Right cardiac atrium (tissue), 5 donors: ENCODE data around the gene DZIP1L. TPM values are rescaled to one million over a fixed set of nuclear protein-coding genes. Genes with fewer than 3 reads are reported as not detected.
A peak's percentile ranks its signal among the peaks of the same experiment; 100 is the strongest.

ENCODE experiments used
- ATAC-seq, 2 donors: fragments of 200-7000 bp; cut with Tn5 transposase; one replicate each; pipeline versions ENCODE4 v1.8.0 to v1.9.1; 2020; ENCODE audit warnings: moderate library complexity in 2 of 2, mild to moderate bottlenecking in 1 of 2
- DNase-seq, 3 donors: peaks; one replicate each; pipeline ENCODE4 v3.0.0-alpha.2; 2020
- H3K27ac ChIP-seq: one replicate; pipeline ENCODE4 v1.5.1; 2013; ENCODE audit warnings: mild to moderate bottlenecking, low read length, control low read depth, moderate library complexity
- H3K27me3 ChIP-seq: one replicate; pipeline ENCODE4 v1.6.1; 2013; ENCODE audit not compliant: control insufficient read depth, insufficient read depth
- H3K4me1 ChIP-seq: one replicate; pipeline ENCODE4 v1.6.1; 2013; ENCODE audit warnings: low read length; ENCODE audit not compliant: control insufficient read depth, insufficient read depth
- H3K4me3 ChIP-seq: one replicate; pipeline ENCODE4 v1.5.1; 2013; ENCODE audit warnings: low read length, control low read depth
- H3K9me3 ChIP-seq: one replicate; pipeline ENCODE4 v1.6.1; 2013; ENCODE audit warnings: low read length; ENCODE audit not compliant: control insufficient read depth
- WGBS: extraction: QIAGEN DNeasy Blood & Tissue Kit; methylation state at CpG from one replicate; pipeline ENCODE4 v1.1.7; 2013; 5-methylcytosine and 5-hydroxymethylcytosine counted together
- intact Hi-C, 4 donors: fragments of 100-400 bp; cut with DNase I; formaldehyde crosslinking; loops; one replicate each; pipeline versions ENCODE4 v1.11.0 to v1.14.0; 2022 to 2023
- polyA plus RNA-seq: library from polyadenylated mRNA; stranded (reverse); fragments of 200-250 nt; gene quantifications from one replicate; pipeline ENCODE4 v1.2.3, GENCODE V29; 2013
- total RNA-seq, 4 donors: library from RNA; stranded (reverse); fragmentation: NEBNext Ultra II Directional; extraction: Animal tissue kit (Norgen Biotek cat#: 25700); gene quantifications; one replicate each; pipeline ENCODE4 v1.2.1, GENCODE V29; 2021
- donor health status: healthy with polysubstance abuse.
- donor health status: DM: no; HTN: yes; CAD: no.
- donor health status: DM: no; HTN: no; CAD: no.
- donor health status: DM: no; HTN: yes; CAD: no; lungs with severe emphysema.
- donor health status: DM: yes; HTN: yes; CAD: no.

DZIP1L gene
- total and polyA plus RNA-seq, 5 donors, result 2.6 to 6.2 (median 3.8) TPM

DNA sequence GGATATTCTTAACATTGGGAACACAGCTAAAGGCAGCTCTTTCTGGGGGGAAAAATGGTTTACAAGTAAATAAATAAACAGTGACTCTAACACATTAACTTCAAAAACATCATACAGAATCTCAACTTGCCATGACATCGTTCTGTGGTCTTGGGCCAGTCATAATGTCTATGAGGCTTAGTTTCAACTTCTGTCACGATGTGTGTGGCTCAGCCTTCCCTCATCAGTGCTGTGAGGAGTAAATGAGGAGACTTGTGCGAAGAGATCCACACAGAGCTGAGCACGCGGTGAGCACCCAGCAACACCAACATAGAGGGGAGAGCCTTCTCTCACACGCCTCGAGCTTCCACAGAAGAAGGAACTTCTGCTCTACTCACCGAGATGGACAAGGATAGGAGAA is 49.0 kb downstream of the DZIP1L start:
- intact Hi-C loops, result loop anchor here in 1 of 4 donors (10.0 kb wide), 1 partner anchor 48 kb away; the partner anchor contains the start of gene DZIP1L
- H3K27ac ChIP-seq, result no peak overlapping the region

DNA sequence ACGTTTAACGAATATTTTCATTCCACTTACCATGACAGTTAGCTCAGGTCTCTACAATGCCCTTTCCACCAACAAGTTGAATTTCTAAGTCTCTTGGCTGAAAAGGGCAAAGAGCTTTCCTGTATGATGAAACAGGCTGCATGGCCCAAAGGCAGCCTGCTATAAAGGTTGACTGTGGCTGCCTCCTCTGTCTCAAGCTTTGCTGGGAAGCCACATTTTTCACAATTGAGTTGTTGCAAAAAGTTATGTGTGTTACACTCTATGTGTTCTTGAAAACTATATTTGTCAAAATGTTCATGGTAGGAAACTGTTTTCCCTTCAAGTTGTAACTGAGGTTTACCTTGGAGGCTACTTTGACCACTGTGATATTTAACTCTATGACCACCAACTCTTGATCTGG is 49.5 kb downstream of the DZIP1L start:
- Histone ChIP-seq H3K9me3 (no peaks in the 10 kb centered on the region), H3K4me3 (no peak overlapping the region), H3K4me1 (no peaks in the 10 kb centered on the region), H3K27me3 (no peaks in the 10 kb centered on the region), H3K27ac (no peak overlapping the region)
- WGBS, result 94% methylated on average over 2 of the region's 2 CpGs
- ATAC-seq (no peak), DNase-seq (no peak)
- intact Hi-C loops, result loop anchor here in 1 of 4 donors (10.0 kb wide), 1 partner anchor 49 kb away; the partner anchor contains the start of gene DZIP1L

More for the DNA sequence above, 49.0 kb downstream of the DZIP1L start:
- WGBS, result 93% methylated on average over 8 of the region's 8 CpGs
- ATAC-seq, result no peak
- no peaks in the 10 kb centered on the region for H3K9me3 ChIP-seq
- H3K27me3 ChIP-seq, result no peaks in the 10 kb centered on the region
- DNase-seq, result no peak
- H3K4me3 ChIP-seq, result no peak overlapping the region
- H3K4me1 ChIP-seq, result no peaks in the 10 kb centered on the region

DNA sequence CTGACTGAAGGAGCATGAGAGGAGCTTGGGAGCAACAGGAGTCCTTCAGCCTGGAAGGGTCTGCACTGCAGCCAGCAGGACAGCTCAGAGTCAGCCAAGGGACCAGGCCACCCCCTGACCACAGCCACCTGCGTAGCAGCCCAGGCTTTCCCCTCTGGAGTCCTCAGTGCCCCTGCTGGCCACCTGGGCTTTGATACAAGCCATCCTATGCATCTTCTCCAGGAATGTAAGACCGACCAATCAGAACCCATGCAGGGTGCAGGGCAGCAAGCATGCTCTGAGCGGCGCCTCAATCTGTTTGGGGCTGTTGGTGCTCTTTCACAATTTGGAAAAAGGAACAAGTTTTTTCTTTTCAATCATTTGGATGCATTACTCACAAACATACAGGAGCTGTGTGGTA is 52.0 kb downstream of the DZIP1L start:
- Histone ChIP-seq H3K4me3 (no peak overlapping the region), H3K27ac (no peak overlapping the region), H3K4me1 (peaks cover 3% of the 10 kb centered on the region), H3K27me3 (no peaks in the 10 kb centered on the region), H3K9me3 (no peaks in the 10 kb centered on the region)
- ATAC-seq, result no peak
- intact Hi-C loops, result loop anchor here in 1 of 4 donors (10.0 kb wide), 1 partner anchor 51 kb away; the partner anchor contains the start of gene DZIP1L
- no peak for DNase-seq
- 70% methylated on average over 4 of the region's 4 CpGs for WGBS

DNA sequence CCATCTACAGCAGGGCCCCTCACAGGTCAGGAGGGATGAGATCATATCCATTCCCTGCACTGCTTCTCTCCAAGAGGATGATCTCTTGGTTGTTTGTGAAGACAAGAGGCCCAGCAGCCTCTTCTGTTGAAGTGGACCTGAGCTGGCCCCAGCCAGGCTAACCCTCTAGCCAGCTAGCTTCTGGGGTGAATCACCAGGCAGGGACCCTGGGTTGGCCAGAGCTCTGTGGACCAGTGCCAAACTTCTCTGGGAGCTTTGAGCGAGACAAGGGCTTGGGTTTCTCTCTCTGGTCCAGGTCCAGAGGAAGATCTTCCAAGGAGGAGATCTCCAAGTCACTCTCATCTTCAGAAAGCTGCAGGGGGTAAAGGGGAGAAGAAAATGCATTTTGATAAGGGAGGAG is 52.8 kb downstream of the DZIP1L start:
- WGBS, result 27% methylated on average over 1 of the region's 1 CpG
- DNase-seq, result no peak
- H3K4me3 ChIP-seq, result no peak overlapping the region
- peaks cover 3% of the 10 kb centered on the region for H3K4me1 ChIP-seq
- no peaks in the 10 kb centered on the region for H3K27me3 ChIP-seq
- no peaks in the 10 kb centered on the region for H3K9me3 ChIP-seq
- no peak for ATAC-seq
- no peak overlapping the region for H3K27ac ChIP-seq
- intact Hi-C loops, result loop anchor here in 1 of 4 donors (10.0 kb wide), 1 partner anchor 52 kb away; the partner anchor contains the start of gene DZIP1L

DNA sequence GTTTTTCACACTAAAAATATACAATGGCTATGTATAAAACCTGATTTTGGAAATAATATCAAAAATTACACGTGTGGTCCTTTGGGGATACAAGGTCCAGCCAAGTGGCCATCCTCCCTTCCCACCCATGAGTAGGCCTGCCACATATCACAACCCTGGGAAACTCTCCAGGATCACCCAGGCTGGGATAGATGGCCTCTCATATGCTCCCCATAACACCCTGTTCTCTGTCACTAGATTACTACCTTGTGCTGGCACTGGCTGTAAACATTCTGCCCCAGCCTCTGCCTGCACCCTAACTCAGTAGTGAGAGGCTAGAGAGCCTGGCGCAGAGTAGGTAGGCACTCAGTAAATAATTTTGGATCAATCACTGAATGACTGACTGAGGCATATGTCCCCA is 53.4 kb downstream of the DZIP1L start:
- peak in 1 of 2 donors; percentile 14 for ATAC-seq
- no peak for DNase-seq
- Histone ChIP-seq H3K27me3 (no peaks in the 10 kb centered on the region), H3K27ac (no peak overlapping the region), H3K9me3 (no peaks in the 10 kb centered on the region), H3K4me1 (peaks cover 3% of the 10 kb centered on the region), H3K4me3 (no peak overlapping the region)
- WGBS, result 88% methylated on average over 2 of the region's 2 CpGs
- intact Hi-C loops, result loop anchor here in 1 of 4 donors (10.0 kb wide), 1 partner anchor 53 kb away; the partner anchor contains the start of gene DZIP1L

DNA sequence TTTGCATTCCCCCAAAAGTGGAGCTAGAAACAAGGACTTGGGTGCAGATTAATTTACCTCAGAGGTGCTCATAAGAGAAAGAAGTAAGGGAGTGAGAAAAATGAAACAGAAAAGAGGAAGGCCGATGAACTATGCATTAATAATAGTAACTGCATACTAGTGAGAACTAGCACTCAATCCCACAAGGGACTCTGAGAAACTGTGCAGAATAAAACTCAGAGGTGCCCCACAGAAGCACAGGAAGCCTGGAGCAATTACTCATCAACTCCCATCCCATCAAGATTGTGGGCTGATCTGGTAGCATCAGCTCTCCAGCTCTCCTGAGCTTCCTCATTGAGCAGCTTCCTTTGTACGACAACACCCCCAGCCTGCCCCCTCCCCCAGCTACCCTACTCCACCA is 54.6 kb downstream of the DZIP1L start:
- DNase-seq (no peak), ATAC-seq (no peak)
- intact Hi-C loops, result loop anchor here in 1 of 4 donors (10.0 kb wide), 1 partner anchor 54 kb away; the partner anchor contains the start of gene DZIP1L
- no peaks in the 10 kb centered on the region for H3K27me3 ChIP-seq
- H3K27ac ChIP-seq, result no peak overlapping the region
- no peak overlapping the region for H3K4me3 ChIP-seq
- WGBS, result 43% methylated on average over 2 of the region's 2 CpGs
- H3K4me1 ChIP-seq, result peaks cover 3% of the 10 kb centered on the region
- H3K9me3 ChIP-seq, result no peaks in the 10 kb centered on the region

DNA sequence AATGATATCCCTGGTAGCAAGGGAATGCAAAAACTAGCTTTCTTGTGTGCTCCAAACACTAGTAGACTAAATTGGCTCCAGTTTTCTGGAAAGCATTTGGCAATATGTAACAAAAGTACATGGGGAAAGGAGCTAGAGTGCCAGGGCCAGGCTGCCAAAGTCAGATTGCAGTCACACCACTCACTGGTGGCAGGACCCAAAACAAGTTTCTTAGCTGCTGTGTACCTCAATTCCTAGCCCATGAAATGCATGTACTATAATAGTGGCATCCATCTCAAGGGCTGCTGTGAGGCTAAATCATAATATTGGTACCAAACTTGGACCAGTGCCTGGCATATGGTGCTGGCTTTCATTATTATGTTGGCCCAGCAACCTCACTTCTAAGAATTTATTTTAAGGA is 56.1 kb downstream of the DZIP1L start:
- Histone ChIP-seq H3K4me1 (peaks cover 3% of the 10 kb centered on the region), H3K27me3 (no peaks in the 10 kb centered on the region), H3K27ac (no peak overlapping the region), H3K9me3 (no peaks in the 10 kb centered on the region), H3K4me3 (no peak overlapping the region)
- intact Hi-C loops, result no loop called here
- ATAC-seq (peak; percentile 44 to 78), DNase-seq (peak in 1 of 3 donors; percentile 68)

DNA sequence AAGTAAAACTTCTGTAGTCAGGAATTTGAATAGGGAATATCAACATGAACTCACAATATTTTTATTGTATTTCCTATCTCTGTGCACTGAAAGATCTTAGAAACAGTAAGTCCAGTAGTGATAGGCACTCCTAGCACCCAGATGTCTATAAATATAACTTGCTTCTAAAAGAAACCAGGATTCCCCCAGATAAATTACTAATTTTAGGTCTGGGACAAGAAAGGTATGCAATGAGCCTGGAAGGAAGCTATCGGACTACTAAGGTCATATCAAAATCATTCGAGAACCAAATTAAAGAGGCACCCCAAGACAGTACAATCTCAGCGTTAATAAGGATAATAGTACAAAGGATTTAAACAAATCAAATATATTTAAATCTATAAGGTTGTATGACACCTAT is 58.0 kb downstream of the DZIP1L start:
- intact Hi-C loops, result no loop called here
- DNase-seq, result no peak
- Histone ChIP-seq H3K4me3 (no peak overlapping the region), H3K27me3 (no peaks in the 10 kb centered on the region), H3K4me1 (peaks cover 3% of the 10 kb centered on the region), H3K9me3 (no peaks in the 10 kb centered on the region), H3K27ac (no peak overlapping the region)
- 72% methylated on average over 3 of the region's 3 CpGs for WGBS
- no peak for ATAC-seq

DNA sequence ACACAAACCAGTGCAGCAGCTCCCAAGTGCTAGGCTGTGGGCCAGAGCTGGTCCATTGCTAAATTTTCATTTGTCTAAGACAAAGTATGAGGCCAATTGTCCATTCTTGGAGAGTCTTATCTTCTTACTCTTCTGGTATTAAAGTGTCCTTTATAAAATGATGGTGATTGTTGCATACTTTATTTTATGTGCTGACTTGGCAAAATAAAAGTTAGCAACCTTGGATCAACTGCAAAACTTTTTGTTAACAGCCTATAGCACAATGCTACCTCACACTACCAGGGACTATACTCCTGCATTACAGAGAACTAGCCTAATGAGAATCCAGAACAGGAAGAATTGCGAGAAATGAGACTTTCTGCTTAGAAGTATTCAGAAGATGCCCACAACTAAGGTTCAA is 61.4 kb downstream of the DZIP1L start:
- H3K27ac ChIP-seq, result no peak overlapping the region
- DNase-seq, result no peak
- no peak for ATAC-seq
- no peak overlapping the region for H3K4me3 ChIP-seq
- WGBS, result 97% methylated on average over 1 of the region's 1 CpG
- no peaks in the 10 kb centered on the region for H3K9me3 ChIP-seq
- no peaks in the 10 kb centered on the region for H3K4me1 ChIP-seq
- H3K27me3 ChIP-seq, result no peaks in the 10 kb centered on the region
- intact Hi-C loops, result no loop called here

DNA sequence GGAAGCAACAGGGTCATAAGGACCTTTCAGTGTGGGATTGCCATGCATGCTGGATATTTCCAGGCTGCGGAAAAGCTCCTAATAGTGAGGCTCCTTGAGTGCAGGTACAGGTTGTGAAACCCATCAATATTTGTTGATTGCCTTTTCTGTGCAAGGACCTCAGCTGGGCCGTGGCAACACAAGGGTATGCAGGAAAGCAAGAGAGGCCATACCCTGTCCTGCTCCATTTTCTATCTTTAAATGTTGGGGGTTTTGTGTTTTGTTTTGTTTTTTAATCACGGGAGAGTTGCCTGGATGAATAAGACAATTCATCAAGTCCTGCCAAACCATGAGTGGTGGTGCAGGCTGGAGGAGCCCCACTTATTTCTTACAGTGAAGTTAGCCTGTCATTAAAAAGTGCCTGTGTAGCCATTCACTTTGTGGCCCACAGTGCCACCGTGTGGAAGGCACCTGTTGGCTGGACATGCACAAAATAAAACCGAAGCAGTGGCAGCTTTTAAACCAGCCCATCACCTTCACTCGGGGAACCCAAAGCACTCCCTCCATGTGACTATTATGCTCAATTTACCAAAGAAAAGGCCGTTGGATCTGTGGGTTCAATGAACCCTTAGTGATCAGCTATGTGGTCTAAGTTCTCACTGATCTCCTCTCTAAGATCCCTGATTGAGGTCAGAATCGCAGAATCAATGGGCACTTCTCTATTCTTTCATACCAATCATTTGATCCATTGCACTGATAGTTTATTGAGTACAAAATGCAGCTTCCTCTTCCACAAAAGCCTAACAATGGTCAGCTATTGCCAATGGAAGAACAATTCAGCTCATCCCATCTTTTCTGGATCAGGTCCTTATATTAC is 63.2 kb downstream of the DZIP1L start:
- intact Hi-C loops, result no loop called here
- H3K4me1 ChIP-seq, result no peaks in the 10 kb centered on the region
- WGBS, result 49% methylated on average over 8 of the region's 8 CpGs
- no peaks in the 10 kb centered on the region for H3K27me3 ChIP-seq
- DNase-seq, result peak in 1 of 3 donors; percentile 63
- H3K27ac ChIP-seq, result no peak overlapping the region
- H3K4me3 ChIP-seq, result no peak overlapping the region
- peak; percentile 63 to 71 for ATAC-seq
- no peaks in the 10 kb centered on the region for H3K9me3 ChIP-seq

DNA sequence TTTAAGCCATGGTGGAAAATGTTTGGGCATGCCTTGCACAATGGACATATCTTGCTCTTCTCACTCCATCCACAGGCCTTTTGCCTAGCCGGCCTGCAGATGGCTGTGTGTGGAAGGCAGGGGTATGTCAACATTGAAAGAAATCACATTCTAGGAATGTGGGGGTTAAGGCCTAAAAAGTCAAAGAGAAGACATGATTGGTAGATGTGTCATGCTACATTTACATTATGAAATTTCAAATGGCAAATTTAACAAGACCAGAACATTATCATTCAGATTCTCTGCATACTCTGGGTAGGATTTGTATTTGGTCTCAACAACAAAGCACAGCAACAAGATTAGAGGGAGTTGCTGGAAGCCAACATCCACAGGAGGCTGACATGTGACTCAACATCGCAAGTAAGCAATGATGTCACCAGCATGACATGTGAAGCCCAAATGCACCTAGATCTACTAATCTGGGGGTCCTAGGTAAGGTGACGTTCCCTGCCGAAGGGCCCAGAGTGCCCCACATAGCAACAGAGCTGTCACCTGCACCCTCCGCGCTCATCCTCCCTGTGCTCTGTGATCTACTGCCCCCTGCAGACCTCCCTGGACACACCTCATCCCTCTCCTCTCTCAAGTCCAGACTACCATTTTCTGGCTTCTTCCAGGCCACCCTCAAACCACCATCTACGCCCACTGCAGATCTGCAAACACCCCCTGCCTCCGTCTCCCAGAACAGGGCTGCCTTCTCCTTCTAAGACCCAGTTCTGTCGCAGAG is 66.1 kb downstream of the DZIP1L start:
- WGBS, result 88% methylated on average over 9 of the region's 9 CpGs
- no peak overlapping the region for H3K4me3 ChIP-seq

More for the DNA sequence above, 66.1 kb downstream of the DZIP1L start:
- Histone ChIP-seq H3K27me3 (no peaks in the 10 kb centered on the region), H3K27ac (no peak overlapping the region), H3K4me1 (no peaks in the 10 kb centered on the region), H3K9me3 (no peaks in the 10 kb centered on the region)
- ATAC-seq, result peak in 1 of 2 donors; percentile 28
- DNase-seq, result no peak
- intact Hi-C loops, result no loop called here
